HepG2 (cell line): Measurements from ENCODE around the gene UBAC1. TPM values are rescaled to one million over a fixed set of nuclear protein-coding genes. Genes with fewer than 3 reads are reported as not detected.
A peak's percentile ranks its signal among the peaks of the same experiment; 100 is the strongest.

Experiments
- ATAC-seq: fragments of 200-7000 bp; cut with Tn5 transposase; 3 replicates; pipeline ENCODE4 v1.9.1; 2020; ENCODE audit warnings: mild to moderate bottlenecking, moderate library complexity
- BruUV-seq: library from RNA; stranded (reverse); fragments of 400-500 nt; replicated peaks from 2 replicates; lab custom pipeline; 2021; lab: Mats Ljungman, UMichigan
- CTCF ChIA-PET: fragments of 300-600 bp; formaldehyde crosslinking; extraction: SDS; loops from one replicate; lab custom pipeline; 2021; ENCODE audit warnings: low total read pairs, inconsistent platforms, low intra/inter-chr PET ratio; lab: Yijun Ruan, JAX
- POLR2A ChIA-PET: fragments of 350-600 bp; sonication (Branson Sonifier 250); formaldehyde crosslinking; loops from one replicate; lab custom pipeline; 2020; ENCODE audit warnings: antibody characterized with exemption, inconsistent platforms; lab: Yijun Ruan, JAX
- DNase-seq: peaks from one replicate; pipeline ENCODE4 v3.0.0-alpha.2; 2015; ENCODE audit warnings: low spot score
- FAIRE-seq: peaks from 3 replicates; lab custom pipeline; 2011; peaks lifted over from hg19 to GRCh38; lab: Jason Lieb, UNC
- H2AFZ ChIP-seq: one replicate; pipeline ENCODE4 v1.6.1; 2011; ENCODE audit warnings: low read length, inconsistent platforms
- H3K27ac ChIP-seq: fragments of 300-600 bp; 3 replicates; pipeline ENCODE4 v1.8.0; 2011; ENCODE audit warnings: mixed run types, mild to moderate bottlenecking, mixed read lengths, low read length, inconsistent platforms; ENCODE audit not compliant: insufficient read depth; ENCODE audit errors: extremely low read length
- H3K27me3 ChIP-seq, 2 experiments: fragments of 200-600 bp in 1 of 2; 2 replicates in 1 of 2; 3 replicates in 1 of 2; pipeline versions ENCODE4 v1.6.0 to v1.8.0; 2011; ENCODE audit warnings: low read length in 2 of 2, mild to moderate bottlenecking in 2 of 2, moderate library complexity in 2 of 2, inconsistent platforms in 1 of 2; ENCODE audit not compliant: insufficient read depth in 2 of 2, control insufficient read depth in 1 of 2
- H3K36me3 ChIP-seq, 2 experiments: fragments of 200-600 bp in 1 of 2; replicated peaks in 1 of 2; 2 replicates in 1 of 2; 3 replicates in 1 of 2; pipeline versions ENCODE4 v1.5.1 to v1.8.0; 2011; ENCODE audit warnings: low read length in 2 of 2, inconsistent platforms in 1 of 2; ENCODE audit not compliant: insufficient read depth in 2 of 2, control insufficient read depth in 1 of 2
- H3K4me1 ChIP-seq: 2 replicates; pipeline ENCODE4 v1.5.1; 2012; ENCODE audit warnings: low read length, inconsistent platforms; ENCODE audit not compliant: insufficient read depth
- H3K4me2 ChIP-seq: 2 replicates; pipeline ENCODE4 v1.6.0; 2011; ENCODE audit warnings: low read depth, low read length, inconsistent platforms
- H3K4me3 ChIP-seq, 3 experiments: fragments of 200-600 bp in 1 of 3; sonication (generic), shearing (Covaris generic) in 1 of 3; replicated peaks in 1 of 3; 2 replicates each; pipeline ENCODE4 v1.5.1; 2011 to 2016; ENCODE audit warnings: low read length in 3 of 3, inconsistent platforms in 2 of 3, low read depth in 2 of 3, mild to moderate bottlenecking in 2 of 3, control low read depth in 1 of 3, mixed read lengths in 1 of 3; ENCODE audit not compliant: insufficient read depth in 1 of 3
- H3K79me2 ChIP-seq: one replicate; pipeline ENCODE4 v1.6.1; 2011; ENCODE audit warnings: low read length, inconsistent platforms; ENCODE audit not compliant: insufficient read depth
- H3K9ac ChIP-seq: 2 replicates; pipeline ENCODE4 v1.6.0; 2011; ENCODE audit warnings: mild to moderate bottlenecking, low read depth, low read length, inconsistent platforms; ENCODE audit not compliant: insufficient read depth
- H3K9me3 ChIP-seq: 2 replicates; pipeline ENCODE4 v1.5.1; 2012; ENCODE audit warnings: mild to moderate bottlenecking, low read length
- H4K20me1 ChIP-seq: 2 replicates; pipeline ENCODE4 v1.6.0; 2011; ENCODE audit warnings: inconsistent platforms, mild to moderate bottlenecking, low read length, moderate library complexity; ENCODE audit not compliant: insufficient read depth
- RAD51 ChIP-seq: fragments of 450-650 bp; IDR thresholded peaks from 2 replicates; pipeline ENCODE4 v1.6.1; 2016; ENCODE audit warnings: borderline replicate concordance
- SIX4 ChIP-seq: sonication (generic); formaldehyde crosslinking; IDR thresholded peaks from 2 replicates; pipeline ENCODE4 v1.4.0; 2020; ENCODE audit warnings: missing genetic modification reagents
- TARDBP ChIP-seq: sonication (generic); formaldehyde crosslinking; IDR thresholded peaks from 2 replicates; pipeline ENCODE4 v1.8.0; 2022; ENCODE audit warnings: mild to moderate bottlenecking, missing genetic modification reagents
- ZMYM4 ChIP-seq: sonication (generic); formaldehyde crosslinking; IDR thresholded peaks from 2 replicates; pipeline ENCODE4 v1.8.1; 2023; ENCODE audit warnings: mild to moderate bottlenecking, missing genetic modification reagents
- ZNF101 ChIP-seq: sonication (generic); formaldehyde crosslinking; IDR thresholded peaks from 2 replicates; pipeline ENCODE4 v1.4.0; 2020; ENCODE audit warnings: mild to moderate bottlenecking, low read depth, missing genetic modification reagents, borderline replicate concordance
- ZNF329 ChIP-seq: sonication (generic); formaldehyde crosslinking; IDR thresholded peaks from 2 replicates; pipeline ENCODE4 v1.9.0; 2021; ENCODE audit warnings: low read depth, mild to moderate bottlenecking, missing genetic modification reagents
- ZNF430 ChIP-seq: sonication (generic); formaldehyde crosslinking; IDR thresholded peaks from 2 replicates; pipeline ENCODE4 v1.9.0; 2021; ENCODE audit warnings: mild to moderate bottlenecking, missing genetic modification reagents
- ZNF768 ChIP-seq: sonication (generic); formaldehyde crosslinking; IDR thresholded peaks from 2 replicates; pipeline ENCODE4 v1.4.0; 2020; ENCODE audit warnings: missing genetic modification reagents
- ZNF792 ChIP-seq: IDR thresholded peaks from 2 replicates; pipeline ENCODE4 v1.6.1; 2016
- WGBS: methylation state at CpG from one replicate; pipeline ENCODE4 v1.1.6; 2017; ENCODE audit warnings: low lambda C conversion rate; 5-methylcytosine and 5-hydroxymethylcytosine counted together
- in situ Hi-C: cut with HindIII; loops from 2 replicates; pipeline ENCODE4 v1.10.0; 2017; ENCODE audit warnings: low pct_unique_long_range_greater_than_20kb; ENCODE audit not compliant: extremely low pct_ligation_motif_present
- intact Hi-C: fragments of 100-400 bp; cut with micrococcal nuclease; formaldehyde crosslinking; loops from one replicate; pipeline ENCODE4 v1.10.0; 2022; ENCODE audit not compliant: unreplicated experiment
- polyA plus RNA-seq, 8 experiments: library from polyadenylated mRNA; depleted of rRNA in 3 of 8; stranded (reverse) in 7 of 8; unstranded in 1 of 8; fragments of >200 nt; fragmentation: Illumina TruSeq in 4 of 8; extraction: Trizol in 4 of 8; gene quantifications; 2 replicates each; pipeline versions ENCODE4 v1.2.1 to v1.2.3, GENCODE V29; 2011 to 2016; ENCODE audit warnings: low read depth in 4 of 8, missing spikeins in 1 of 8, mixed read lengths in 1 of 8; ENCODE audit not compliant: insufficient read depth in 1 of 8
- total RNA-seq, 5 experiments: library from RNA; depleted of rRNA; stranded (reverse); fragments of >200 nt; fragmentation: Illumina TruSeq; extraction: Trizol; gene quantifications; 2 replicates each; pipeline ENCODE4 v1.2.3, GENCODE V29; 2016; ENCODE audit warnings: low read depth in 1 of 5
- TF ChIP-seq, protein P1 (sequence below): sonication (generic); formaldehyde crosslinking; conservative IDR thresholded peaks from 2 replicates; pipeline ENCODE4 v1.8.1; 2023; ENCODE audit warnings: missing genetic modification reagents
- TF ChIP-seq, protein P2 (sequence below): sonication (generic); formaldehyde crosslinking; IDR thresholded peaks from 2 replicates; pipeline ENCODE4 v1.8.0; 2022; ENCODE audit warnings: low read depth, missing genetic modification reagents
- TF ChIP-seq, protein P3 (sequence below): sonication (generic); formaldehyde crosslinking; conservative IDR thresholded peaks from 2 replicates; pipeline ENCODE4 v1.4.0; 2020; ENCODE audit warnings: missing genetic modification reagents

UBAC1 gene
- total and polyA plus RNA-seq, 2 of the 13 experiments (the other 11 are each of a cell fraction or from before 2014, with no cell fraction given), result 32.2 to 34.1 TPM

- Histone ChIP-seq H3K4me2 (peak overlapping the region; percentile 73), H3K4me3 (peak overlapping the region; percentile 90 to 98 (median 92)), H3K9me3 (no peaks in the 10 kb centered on the region), H3K9ac (peak overlapping the region; percentile 78), H4K20me1 (peaks cover 3% of the 10 kb centered on the region; the same call in 1 of the 2 replicates), H3K4me1 (peaks cover 34% of the 10 kb centered on the region), H3K27ac (peak overlapping the region; percentile 69), H2AFZ (no peak overlapping the region), H3K27me3 (peaks cover 6 to 25% of the 10 kb centered on the region in 2 experiments; a peak in 3 of 5 replicates), H3K36me3 (0 out of 5 replicates have a peak, but pooled peaks cover 0 to 2% of the 10 kb centered on the region in 2 experiments), H3K79me2 (peaks cover 36% of the 10 kb centered on the region)
- POLR2A ChIA-PET, result interaction anchor here (1.5 to 2.1 kb wide), 3 partner anchors 34 to 159 kb away, joined by 3 to 6 read pairs (median 6); no protein-coding TSS in a partner anchor
- in situ Hi-C loops (loop anchor here (10.0 kb wide), 1 partner anchor 144 kb away; no protein-coding TSS in a partner anchor), intact Hi-C loops (no loop called here)
- ATAC-seq (peak; percentile 71), FAIRE-seq (no peak), DNase-seq (no peak)
- WGBS, result 0% methylated on average over 9 of the region's 74 CpGs
- CTCF ChIA-PET, result no interaction called here
- TSS peak; percentile 56 for BruUV-seq
- no peak for TF ChIP-seq SIX4 (CRISPR knock-in tag)
- 0 out of 2 replicates have a peak, but pooled peaks have one; percentile 6 for TF ChIP-seq ZNF792 (CRISPR knock-in tag)
- TF ChIP-seq, protein P1, sequence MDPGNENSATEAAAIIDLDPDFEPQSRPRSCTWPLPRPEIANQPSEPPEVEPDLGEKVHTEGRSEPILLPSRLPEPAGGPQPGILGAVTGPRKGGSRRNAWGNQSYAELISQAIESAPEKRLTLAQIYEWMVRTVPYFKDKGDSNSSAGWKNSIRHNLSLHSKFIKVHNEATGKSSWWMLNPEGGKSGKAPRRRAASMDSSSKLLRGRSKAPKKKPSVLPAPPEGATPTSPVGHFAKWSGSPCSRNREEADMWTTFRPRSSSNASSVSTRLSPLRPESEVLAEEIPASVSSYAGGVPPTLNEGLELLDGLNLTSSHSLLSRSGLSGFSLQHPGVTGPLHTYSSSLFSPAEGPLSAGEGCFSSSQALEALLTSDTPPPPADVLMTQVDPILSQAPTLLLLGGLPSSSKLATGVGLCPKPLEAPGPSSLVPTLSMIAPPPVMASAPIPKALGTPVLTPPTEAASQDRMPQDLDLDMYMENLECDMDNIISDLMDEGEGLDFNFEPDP (CRISPR knock-in tag), result no peak
- TF ChIP-seq, protein P2, sequence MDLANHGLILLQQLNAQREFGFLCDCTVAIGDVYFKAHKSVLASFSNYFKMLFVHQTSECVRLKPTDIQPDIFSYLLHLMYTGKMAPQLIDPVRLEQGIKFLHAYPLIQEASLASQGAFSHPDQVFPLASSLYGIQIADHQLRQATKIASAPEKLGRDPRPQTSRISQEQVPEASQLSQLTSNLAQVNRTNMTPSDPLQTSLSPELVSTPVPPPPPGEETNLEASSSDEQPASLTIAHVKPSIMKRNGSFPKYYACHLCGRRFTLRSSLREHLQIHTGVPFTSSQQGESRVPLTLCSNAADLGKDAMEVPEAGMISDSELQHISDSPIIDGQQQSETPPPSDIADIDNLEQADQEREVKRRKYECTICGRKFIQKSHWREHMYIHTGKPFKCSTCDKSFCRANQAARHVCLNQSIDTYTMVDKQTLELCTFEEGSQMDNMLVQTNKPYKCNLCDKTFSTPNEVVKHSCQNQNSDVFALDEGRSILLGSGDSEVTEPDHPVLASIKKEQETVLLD (CRISPR knock-in tag), result no peak
- TF ChIP-seq TARDBP (CRISPR knock-in tag), result no peak
- TF ChIP-seq ZNF329 (CRISPR knock-in tag), result 0 out of 2 replicates have a peak, but pooled peaks have one; percentile 47
- TF ChIP-seq ZNF430, result 0 out of 2 replicates have a peak, but pooled peaks have one; percentile 46
- no peak for TF ChIP-seq RAD51
- no peak for TF ChIP-seq ZMYM4
- TF ChIP-seq, protein P3, sequence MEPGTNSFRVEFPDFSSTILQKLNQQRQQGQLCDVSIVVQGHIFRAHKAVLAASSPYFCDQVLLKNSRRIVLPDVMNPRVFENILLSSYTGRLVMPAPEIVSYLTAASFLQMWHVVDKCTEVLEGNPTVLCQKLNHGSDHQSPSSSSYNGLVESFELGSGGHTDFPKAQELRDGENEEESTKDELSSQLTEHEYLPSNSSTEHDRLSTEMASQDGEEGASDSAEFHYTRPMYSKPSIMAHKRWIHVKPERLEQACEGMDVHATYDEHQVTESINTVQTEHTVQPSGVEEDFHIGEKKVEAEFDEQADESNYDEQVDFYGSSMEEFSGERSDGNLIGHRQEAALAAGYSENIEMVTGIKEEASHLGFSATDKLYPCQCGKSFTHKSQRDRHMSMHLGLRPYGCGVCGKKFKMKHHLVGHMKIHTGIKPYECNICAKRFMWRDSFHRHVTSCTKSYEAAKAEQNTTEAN (CRISPR knock-in tag), result no peak
- TF ChIP-seq ZNF101 (CRISPR knock-in tag), result no peak
- peak; percentile 10; the same call in 1 of the 2 replicates for TF ChIP-seq ZNF768 (CRISPR knock-in tag)
Observed at GRCh38 chr9:135960411-135961276, 529 bp downstream of the UBAC1 start.
